ENCODE data around the gene GNAS. TPM values are rescaled to one million over a fixed set of nuclear protein-coding genes. Genes with fewer than 3 reads are reported as not detected.

The GNAS gene
- total and polyA plus RNA-seq, 8 donors, result 723 to 2,039 (median 1,898) TPM

DNA sequence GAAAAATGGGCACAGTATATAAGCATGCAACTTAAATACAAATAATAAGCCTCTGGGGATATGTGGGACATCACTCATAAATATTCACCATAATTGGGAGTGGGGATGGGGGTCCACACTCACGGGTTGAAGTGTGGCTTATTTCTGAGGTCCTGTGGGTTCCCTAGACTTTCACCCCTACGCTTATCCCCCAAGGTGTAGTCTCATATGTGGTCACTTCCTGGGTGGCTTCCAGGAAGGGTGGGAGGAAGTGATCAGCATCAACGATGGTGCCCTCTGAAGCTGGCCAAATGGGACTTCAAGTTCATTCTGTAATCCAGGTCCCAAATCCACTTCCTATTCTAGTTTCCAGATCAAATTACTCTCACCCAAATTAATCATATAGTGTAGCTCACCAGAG, 59.5 kb downstream of the GNAS start:
- H3K36me3 ChIP-seq, result peaks cover 0 to 37% of the 10 kb centered on the region in 2 donors
- intact Hi-C loops (cut with DNase I), result no loop called here
- ATAC-seq (no peak), DNase-seq (no peak)
- H3K27ac ChIP-seq, result no peak overlapping the region
- peaks cover 13 to 21% of the 10 kb centered on the region in 2 donors for H3K4me1 ChIP-seq
- no peaks in the 10 kb centered on the region for H3K9me3 ChIP-seq
- TF ChIP-seq CTCF (IDR thresholded peaks at IDR 0.05), result no peak
- no peaks in the 10 kb centered on the region for H3K27me3 ChIP-seq
- no peak overlapping the region for H3K4me3 ChIP-seq

GRCh38 chr20:58913079-58913478, 60.6 kb downstream of the GNAS start:
- Histone ChIP-seq H3K9me3 (no peaks in the 10 kb centered on the region), H3K4me1 (peaks cover 7 to 10% of the 10 kb centered on the region in 2 donors), H3K27ac (no peak overlapping the region), H3K27me3 (no peaks in the 10 kb centered on the region), H3K4me3 (no peak overlapping the region), H3K36me3 (peaks cover 0 to 37% of the 10 kb centered on the region in 2 donors)
- DNase-seq, result no peak
- ATAC-seq, result no peak
- TF ChIP-seq CTCF (IDR thresholded peaks at IDR 0.05), result no peak
- intact Hi-C loops (cut with DNase I), result no loop called here

GRCh38 chr20:58918621-58919020, 66.1 kb downstream of the GNAS start:
- no peak for TF ChIP-seq CTCF (IDR thresholded peaks at IDR 0.05)
- no peak for ATAC-seq
- DNase-seq, result no peak
- Histone ChIP-seq H3K4me3 (no peak overlapping the region), H3K9me3 (no peaks in the 10 kb centered on the region), H3K4me1 (no peaks in the 10 kb centered on the region), H3K36me3 (no peaks in the 10 kb centered on the region), H3K27me3 (no peaks in the 10 kb centered on the region), H3K27ac (no peak overlapping the region)
- intact Hi-C loops (cut with DNase I), result no loop called here

GRCh38 chr20:58921564-58921963, 69.0 kb downstream of the GNAS start:
- no peaks in the 10 kb centered on the region for H3K4me1 ChIP-seq
- H3K4me3 ChIP-seq, result no peak overlapping the region
- TF ChIP-seq CTCF (IDR thresholded peaks at IDR 0.05), result no peak
- ATAC-seq, result no peak
- H3K27me3 ChIP-seq, result no peaks in the 10 kb centered on the region
- H3K36me3 ChIP-seq, result no peaks in the 10 kb centered on the region
- H3K9me3 ChIP-seq, result no peaks in the 10 kb centered on the region
- no peak for DNase-seq
- intact Hi-C loops (cut with DNase I), result no loop called here
- H3K27ac ChIP-seq, result no peak overlapping the region

- Histone ChIP-seq H3K4me3 (no peak overlapping the region), H3K4me1 (no peaks in the 10 kb centered on the region), H3K27ac (no peak overlapping the region), H3K36me3 (no peaks in the 10 kb centered on the region), H3K27me3 (no peaks in the 10 kb centered on the region), H3K9me3 (no peaks in the 10 kb centered on the region)
- TF ChIP-seq CTCF (IDR thresholded peaks at IDR 0.05), result no peak
- intact Hi-C loops (cut with DNase I), result no loop called here
- no peak for DNase-seq
- no peak for ATAC-seq
These were observed 69.5 kb downstream of the GNAS start for GRCh38 chr20:58922036-58922435.

Data from left lung (tissue), 10 donors.